ENCODE results near the gene EIF3L.
A peak's percentile ranks its signal among the peaks of the same experiment; 100 is the strongest.
"Not testable (repeated sequence)": the region's sequence is repeated elsewhere in the genome, so short reads cannot be mapped to it uniquely, and the experiment has no call there.

EIF3L gene

DNA sequence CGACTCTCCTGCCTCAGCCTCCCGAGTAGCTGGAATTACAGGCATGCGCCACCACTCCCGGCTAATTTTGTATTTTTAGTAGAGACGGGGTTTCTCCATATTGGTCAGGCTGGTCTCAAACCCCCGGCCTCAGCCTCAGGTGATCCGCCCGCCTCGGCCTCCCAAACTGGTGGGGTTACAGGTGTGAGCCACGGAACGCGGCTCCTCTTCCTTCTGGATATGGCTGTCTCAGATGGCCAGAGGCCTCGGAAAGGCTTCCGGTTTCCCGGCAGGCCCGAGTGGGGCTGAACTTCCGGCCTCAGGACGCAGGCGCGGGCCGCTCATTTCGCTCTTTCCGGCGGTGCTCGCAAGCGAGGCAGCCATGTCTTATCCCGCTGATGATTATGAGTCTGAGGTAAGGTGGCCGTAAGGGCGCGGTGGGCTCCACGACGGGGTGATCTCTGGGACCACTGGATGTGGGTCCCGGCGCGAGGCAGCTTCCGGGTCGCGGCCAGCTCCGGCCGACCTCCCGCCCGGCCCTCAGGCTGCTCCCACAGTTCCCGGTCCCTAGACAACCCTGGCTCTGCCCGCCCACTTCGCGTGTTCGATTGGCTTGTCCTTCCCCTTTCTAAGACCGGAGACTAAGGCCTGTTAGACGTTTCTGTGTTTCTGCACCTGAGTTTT is at the start of gene EIF3L:
Gene EIF3L, plus strand, starts transcription at position 331 of the 663 bp plus-strand sequence. Its CDS starts 31 bp downstream, at position 362.
- peak; percentile 97 for DNase-seq

DNA sequence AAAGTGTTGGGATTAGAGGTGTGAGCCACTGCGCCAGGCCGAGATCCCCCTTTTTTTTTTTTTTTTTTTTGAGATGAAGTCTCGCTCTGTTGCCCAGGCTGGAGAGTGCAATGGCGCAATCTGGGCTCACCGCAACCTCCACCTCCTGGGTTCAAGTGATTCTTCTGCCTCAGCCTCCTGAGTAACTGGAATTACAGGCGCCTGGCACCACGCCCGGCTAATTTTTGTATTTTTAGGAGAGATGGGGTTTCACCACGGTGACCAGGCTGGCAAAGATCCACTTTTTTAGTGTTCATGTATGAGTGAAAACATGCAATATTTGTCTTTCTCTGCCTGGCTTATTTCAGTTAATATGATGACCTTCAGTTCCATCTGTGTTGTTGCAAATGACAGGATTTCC is 49.2 kb upstream of the EIF3L start:
- not testable (repeated sequence) for DNase-seq

DNA sequence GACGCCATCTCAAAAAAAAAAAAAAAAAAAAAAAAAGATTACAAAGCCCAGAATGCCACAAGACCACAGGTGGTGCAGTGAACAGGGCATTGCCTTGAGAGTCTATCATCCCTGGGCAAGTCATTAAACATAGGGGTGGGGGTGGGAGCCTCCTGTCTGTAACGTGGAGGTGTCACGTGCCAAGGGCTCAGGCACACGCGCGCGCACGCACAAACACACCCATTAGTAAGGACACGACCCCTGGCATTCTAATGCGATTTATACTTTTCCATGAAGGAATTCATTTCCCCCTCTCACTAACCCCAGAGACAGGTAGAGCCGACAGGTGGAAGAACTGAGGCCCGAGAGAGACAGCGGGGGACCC is 47.3 kb upstream of the EIF3L start:
- peak; percentile 57 for DNase-seq

DNA sequence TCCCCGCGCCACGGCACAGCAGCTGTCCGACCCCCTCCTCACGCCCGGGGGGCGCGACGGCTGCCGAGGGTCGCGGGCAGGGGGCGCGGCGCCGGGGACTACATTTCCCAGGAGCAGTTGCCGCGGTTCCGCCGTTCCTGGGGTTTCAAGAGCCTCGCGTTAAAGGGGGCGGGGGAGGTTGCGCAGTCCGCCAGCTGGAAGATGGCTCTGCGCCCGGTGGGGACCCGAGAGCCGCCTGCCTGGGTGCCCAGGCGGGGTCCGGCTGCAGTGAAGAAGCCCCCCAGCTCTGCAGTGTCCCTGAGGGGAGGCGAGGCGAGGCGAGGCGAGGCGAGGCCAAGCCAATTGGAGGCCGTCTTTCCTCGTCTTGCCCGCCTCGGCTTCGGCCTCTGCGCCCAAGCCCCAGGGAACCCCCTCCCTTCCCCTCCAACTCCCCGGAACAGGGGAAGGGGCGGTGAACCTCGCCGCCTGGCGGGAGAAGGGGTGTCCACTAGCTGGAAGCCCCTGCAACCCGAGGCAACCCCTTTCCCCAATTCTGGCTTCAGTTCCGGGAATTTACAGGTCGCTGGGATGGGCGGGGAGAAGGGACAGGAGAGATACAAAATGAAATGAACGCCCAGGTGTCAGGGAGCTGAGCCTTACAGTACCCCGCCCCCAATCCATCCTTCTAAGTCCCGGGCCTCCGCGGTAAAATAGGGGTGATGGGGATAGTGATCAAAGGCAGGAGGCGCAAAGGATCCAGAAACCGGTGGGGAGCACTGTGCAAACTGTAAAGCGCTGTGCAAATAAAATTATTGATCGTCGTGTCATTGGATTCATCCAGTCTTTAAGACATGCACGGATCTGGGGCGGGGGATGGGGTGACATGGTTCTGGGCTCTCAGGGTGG is 46.7 kb upstream of the EIF3L start:
- peak; percentile 80 for DNase-seq

DNA sequence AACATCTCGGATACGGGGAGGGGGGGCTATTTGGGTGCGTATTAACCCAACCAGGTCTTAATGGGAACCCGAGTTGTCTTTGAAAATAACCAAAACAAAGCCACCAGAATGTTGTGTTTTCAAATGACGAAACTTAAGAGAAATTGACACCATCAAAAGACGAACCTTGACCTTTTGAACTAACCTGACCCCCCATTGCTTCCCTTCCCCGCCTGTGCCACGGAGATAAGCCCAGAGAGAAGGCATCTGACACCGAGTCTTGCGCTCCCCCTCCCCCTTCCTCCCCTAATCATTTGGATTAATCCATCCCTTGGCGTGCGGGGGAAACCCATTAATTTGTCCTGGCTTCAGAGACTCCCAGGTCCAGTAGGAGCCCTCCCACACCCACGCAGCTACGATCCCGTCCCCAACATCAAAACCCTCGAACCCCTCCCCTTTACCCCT is 46.0 kb upstream of the EIF3L start:
- peak; percentile 94 for DNase-seq

DNA sequence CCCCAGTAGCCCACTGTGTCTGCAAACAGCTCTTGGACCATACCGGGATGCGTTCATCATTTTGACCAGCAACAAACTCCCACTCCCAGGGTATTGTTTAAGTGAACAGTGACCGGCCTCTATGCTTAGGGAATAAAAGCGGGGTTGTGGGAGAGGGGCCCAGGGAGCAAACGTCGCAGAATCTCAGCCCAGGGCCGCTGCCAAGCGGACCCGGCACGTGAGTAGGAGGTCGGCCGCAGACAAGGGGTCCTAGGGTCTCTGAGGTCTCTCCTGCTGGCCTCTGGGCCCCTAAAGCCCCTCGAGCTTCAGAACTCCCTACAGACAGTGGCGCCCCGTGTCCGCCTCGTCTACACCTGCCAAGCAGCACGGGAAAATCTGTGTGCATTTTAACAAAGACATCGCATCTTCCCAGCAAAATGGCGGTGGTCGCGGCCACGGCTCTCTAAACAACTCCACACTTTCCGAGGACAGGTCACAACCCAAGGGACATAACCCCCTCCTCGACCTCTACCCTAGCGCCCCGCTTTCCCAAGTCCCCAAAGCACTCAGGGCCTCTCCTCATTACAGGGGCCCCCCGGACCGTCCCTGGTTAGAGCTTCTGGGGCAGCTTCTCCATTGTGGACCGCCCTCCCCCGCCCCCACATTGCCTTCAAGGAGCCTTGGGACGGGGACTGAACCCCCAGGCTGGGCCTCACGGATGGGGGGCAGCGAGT is 45.4 kb upstream of the EIF3L start:
- no peak for DNase-seq

DNA sequence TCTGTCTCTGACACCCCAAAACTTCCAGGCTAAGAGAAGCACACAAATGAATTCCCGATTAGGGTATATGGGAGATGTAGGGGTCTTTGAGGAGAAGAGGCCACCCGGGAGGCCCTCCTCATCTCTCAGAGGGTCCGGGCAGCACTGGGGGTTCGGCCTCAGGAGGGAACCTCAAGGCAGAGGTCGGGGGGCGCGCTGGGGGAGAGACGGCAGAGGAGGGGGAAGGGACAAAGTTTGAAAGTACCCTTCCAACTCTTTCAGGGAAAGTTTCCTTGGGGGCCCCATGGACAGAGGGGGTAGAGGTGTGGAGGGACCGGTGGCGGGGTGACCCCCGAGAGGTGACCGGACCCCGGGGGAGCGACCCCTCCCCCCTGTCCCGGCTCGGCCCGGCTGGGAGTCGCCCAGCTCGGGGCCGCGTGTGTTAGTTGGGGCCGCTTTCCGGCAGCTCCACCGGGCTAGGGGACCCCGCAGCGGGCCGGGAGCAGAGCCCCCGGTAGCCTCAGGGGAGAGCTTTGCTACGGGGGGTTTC is 44.8 kb upstream of the EIF3L start:
- DNase-seq: no peak

DNA sequence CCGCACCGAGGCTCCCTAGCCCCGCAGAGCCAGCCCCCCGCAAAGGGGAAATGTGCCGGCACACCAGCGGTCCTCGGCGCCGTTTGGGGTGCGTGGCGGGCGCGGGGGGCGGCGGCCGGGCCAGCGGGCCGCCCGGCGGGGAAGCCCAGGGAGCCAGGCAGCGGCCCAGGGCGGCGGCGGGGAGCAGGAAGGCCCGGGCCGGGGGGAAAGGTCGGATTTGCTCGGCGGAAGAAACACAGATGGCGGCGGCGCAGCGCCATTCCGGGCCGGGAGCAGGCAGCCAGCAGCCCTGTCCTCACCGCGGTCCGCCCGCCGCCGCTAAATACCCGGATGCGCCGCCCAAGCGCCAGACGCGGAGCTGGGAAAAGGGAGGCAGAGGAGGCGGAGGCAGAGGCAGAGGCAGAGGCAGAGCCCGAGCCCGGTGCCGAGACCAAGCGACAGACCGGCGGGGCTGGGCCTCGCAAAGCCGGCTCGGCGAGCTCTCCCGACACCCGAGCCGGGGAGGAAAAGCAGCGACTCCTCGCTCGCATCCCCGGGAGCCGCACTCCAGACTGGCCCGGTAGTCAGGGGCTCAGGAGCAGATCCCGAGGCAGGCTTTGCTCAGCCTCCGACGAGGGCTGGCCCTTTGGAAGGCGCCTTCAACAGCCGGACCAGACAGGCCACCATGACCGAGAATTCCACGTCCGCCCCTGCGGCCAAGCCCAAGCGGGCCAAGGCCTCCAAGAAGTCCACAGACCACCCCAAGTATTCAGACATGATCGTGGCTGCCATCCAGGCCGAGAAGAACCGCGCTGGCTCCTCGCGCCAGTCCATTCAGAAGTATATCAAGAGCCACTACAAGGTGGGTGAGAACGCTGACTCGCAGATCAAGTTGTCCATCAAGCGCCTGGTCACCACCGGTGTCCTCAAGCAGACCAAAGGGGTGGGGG is 44.1 kb upstream of the EIF3L start:
- peak; percentile 84 for DNase-seq

DNA sequence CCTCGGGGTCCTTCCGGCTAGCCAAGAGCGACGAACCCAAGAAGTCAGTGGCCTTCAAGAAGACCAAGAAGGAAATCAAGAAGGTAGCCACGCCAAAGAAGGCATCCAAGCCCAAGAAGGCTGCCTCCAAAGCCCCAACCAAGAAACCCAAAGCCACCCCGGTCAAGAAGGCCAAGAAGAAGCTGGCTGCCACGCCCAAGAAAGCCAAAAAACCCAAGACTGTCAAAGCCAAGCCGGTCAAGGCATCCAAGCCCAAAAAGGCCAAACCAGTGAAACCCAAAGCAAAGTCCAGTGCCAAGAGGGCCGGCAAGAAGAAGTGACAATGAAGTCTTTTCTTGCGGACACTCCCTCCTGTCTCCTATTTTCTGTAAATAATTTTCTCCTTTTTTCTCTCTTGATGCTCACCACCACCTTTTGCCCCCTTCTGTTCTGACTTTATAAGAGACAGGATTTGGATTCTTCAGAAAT is 43.4 kb upstream of the EIF3L start:
- DNase-seq: peak; percentile 27

DNA sequence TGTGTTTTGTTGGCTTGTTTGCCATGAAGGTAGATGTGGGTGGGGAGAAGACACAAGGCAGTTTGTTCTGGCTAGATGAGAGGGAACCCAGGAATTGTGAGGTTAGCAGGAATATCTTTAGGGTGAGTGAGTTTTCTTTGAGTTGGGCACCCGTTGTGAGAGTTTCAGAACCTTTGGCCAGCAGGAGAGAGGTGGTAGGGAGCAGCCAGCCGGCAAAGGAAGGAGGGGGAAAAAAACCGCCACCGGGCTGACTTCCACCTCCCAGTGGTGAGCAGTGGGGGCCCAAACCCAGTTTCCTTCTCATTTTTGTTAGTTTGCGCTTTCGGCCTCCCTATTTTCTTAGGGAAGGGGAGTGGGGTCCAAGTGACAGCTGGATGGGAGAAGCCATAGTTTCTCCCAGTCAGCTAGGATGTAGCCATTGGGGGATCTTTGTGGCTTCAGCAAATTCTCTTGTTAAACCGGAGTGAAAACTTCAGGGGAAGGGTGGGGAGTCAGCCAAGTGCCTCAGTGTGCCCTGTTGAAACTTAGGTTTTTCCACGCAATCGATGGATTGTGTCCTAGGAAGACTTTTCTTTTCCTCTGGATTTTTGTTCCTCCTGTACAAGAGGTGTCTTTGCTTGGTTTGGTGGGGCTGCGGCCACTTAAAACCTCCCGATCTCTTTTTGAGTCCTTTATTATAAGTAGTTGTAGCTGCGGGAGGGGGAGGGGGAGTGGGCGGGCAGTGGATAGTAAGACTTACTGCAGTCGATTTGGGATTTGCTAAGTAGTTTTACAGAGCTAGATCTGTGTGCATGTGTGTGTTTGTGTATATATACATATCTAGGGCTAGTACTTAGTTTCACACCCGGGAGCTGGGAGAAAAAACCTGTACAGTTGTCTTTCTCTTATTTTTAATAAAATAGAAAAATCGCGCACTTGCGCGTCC is 42.5 kb upstream of the EIF3L start:
- DNase-seq: peak; percentile 74

DNA sequence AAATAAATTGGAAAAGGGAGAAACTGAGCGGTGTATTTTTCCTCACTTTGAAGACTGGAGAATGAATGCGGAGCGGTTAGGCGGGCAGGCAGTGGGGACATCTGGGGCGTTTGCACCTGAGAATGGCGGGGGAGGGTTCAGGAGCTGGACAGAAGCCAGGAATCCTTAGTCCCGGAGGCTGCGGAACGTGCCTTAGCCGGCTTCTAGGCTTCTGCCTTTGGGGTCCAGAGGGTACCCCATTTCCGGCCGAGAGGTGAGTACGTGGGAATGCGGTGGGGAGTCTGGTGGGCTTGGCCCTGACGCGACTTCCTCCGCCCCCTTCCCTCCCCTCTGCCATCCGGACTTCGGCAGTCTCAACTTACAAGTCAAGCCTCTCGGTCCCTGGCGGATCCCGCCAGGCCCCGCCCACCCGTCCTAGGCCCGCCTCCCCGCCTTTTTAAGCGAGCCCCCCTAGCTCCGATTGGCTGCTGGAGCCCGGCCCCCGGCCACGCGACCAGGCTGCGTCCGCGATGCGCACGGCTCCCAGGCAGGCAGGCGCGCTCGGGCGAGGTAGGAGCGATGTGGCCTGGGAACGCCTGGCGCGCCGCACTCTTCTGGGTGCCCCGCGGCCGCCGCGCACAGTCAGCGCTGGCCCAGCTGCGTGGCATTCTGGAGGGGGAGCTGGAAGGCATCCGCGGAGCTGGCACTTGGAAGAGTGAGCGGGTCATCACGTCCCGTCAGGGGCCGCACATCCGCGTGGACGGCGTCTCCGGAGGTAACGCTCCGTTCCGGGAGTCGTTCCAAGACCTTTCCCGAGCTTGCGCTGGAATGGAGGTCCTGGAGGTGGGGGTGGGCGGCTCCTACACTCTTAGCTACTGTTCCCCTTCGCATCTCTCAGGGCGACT is 41.6 kb upstream of the EIF3L start, which contains the start of gene GCAT:
Gene GCAT, plus strand, starts transcription at position 525 of the 884 bp plus-strand sequence. Its CDS starts 34 bp downstream, at position 559.
- DNase-seq: peak; percentile 98

DNA sequence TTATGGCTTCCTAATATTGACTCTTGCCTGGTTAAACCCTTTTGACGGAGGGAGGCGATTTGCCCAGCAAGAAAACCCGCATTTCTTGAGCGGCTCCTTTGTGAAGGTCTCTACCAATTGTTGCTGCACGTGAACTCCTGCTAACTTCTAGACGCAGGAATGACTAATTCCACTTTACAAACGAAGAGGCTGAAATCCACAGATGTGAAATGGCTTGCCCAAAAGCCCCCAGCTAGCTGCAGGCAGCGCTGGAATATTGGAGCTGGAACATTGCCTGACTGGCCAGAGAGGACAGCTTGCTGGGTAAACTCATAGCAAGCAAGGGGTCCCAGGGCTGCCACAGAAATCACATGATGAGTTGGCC is 40.9 kb upstream of the EIF3L start:
- no peak for DNase-seq

DNA sequence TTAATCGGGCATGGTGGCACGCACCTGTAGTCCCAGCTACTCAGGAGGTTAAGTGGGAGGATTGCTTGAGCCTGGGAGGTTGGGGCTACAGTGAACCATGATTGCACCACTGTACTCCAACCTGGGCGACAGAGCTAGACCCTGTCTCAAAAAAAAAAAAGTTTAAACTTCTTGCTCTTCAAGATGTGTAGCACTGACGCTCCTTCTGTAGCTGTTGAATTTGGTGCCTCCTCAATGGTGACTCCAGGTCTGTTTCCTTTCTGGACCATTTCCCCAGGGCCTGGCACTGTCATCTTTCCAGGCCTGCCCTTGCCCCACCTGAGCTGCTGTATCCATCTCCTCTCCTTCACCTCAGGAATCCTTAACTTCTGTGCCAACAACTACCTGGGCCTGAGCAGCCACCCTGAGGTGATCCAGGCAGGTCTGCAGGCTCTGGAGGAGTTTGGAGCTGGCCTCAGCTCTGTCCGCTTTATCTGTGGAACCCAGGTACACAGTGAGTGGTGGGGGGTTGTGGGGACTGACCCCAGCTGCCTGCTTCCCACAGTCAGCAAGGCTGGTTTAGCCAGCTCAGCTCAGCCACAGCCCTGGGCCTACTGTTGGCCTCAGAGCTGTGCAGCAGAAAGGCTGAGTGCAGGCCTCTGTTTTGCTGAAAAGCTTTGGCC is 39.4 kb upstream of the EIF3L start:
- no peak for DNase-seq

DNA sequence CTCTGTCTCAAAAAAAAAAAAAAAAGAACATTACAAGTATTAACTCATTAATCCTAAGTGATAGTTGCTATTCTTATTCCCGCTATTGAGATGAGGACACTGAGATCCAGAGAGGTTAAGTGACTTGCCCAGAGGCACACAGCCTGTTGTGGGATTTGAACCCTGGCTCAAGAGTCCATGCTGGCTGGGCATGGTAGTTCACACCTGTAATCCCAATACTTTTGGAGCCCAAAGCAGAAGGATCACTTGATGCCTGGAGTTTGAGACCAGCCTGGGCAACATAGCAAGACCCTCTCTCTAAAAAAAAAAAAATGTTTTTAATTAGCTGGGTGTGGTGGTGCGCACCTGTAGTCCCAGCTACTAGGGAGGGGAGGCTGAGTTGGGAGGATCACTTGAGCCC is 37.4 kb upstream of the EIF3L start:
- no peak for DNase-seq

DNA sequence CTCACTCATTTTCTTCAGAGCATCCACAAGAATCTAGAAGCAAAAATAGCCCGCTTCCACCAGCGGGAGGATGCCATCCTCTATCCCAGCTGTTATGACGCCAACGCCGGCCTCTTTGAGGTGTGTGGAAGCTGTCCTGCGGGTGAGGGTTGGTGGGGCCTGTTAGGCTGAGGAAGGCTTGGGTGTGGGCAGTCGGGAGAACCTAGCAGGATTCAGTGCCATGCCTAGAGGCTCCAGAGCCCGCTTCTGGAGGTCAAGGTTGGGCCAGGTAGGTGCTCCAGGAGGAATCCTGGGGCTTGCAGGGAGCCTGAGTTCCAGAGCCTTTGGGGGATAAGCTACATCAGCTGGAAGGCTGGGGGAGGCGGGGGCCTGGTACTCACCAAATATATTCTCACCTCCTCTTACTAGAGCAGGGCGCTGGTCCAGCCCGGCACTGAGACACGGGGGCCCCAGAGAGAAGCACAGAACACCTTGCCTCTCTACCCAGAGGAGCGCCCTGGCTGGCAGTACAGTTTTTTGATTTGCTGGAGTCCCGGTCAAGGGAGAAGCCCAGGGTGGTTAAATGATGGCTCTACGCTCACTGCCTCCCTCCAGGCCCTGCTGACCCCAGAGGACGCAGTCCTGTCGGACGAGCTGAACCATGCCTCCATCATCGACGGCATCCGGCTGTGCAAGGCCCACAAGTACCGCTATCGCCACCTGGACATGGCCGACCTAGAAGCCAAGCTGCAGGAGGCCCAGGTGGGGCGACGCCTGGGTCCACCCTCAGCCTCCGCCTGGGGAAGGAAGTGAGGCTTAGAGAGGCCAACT is 36.1 kb upstream of the EIF3L start:
- no peak for DNase-seq

DNA sequence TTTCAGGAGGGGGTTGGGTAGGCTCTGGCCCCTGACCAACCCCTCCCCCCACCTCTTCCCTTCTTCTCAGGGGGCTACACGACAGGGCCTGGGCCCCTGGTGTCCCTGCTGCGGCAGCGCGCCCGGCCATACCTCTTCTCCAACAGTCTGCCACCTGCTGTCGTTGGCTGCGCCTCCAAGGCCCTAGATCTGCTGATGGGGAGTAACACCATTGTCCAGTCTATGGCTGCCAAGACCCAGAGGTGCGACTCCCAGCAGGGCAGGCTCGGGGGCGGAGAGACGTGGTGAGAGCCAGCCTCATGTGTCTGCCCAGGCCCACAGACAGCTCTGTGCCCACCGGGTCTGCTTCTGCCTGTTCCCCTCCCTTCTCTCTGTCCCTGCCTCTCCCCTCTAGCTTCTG is 33.6 kb upstream of the EIF3L start:
- no peak for DNase-seq

DNA sequence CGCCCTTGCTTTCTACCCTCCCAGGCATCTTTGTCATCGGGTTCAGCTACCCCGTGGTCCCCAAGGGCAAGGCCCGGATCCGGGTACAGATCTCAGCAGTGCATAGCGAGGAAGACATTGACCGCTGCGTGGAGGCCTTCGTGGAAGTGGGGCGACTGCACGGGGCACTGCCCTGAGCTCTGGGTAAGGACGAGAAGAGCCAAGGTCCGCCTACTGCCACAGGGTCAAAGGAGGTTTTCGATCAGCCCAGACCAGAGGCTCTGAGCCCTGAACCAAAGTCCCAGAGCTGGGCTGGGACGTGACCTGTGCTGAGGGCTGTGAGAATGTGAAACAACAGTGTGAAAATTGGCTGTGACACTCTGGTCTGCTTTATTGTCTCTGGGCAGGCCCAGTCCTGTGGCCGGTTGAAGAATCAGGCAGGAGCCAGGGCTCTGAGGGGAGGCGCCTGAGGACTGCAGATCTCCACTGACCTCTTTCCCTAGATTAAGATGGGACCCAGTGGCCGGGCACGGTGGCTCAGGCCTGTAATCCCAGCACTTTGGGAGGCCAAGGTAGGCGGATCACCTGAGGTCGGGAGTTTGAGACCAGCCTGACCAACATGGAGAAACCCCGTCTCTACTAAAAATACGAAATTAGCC is 32.6 kb upstream of the EIF3L start:
- no peak for DNase-seq
